IMR-90 (cell line): Measurements from ENCODE around the gene CCDC85B. TPM values are rescaled to one million over a fixed set of nuclear protein-coding genes. Genes with fewer than 3 reads are reported as not detected.
A peak's percentile ranks its signal among the peaks of the same experiment; 100 is the strongest.

ENCODE experiments used
- ATAC-seq: fragments of 200-7000 bp; cut with Tn5 transposase; 2 replicates; pipeline ENCODE4 v1.9.1; 2020; ENCODE audit warnings: low read depth, mild to moderate bottlenecking, moderate library complexity
- BruUV-seq: library from RNA; stranded (reverse); fragments of 400-500 nt; replicated peaks from 2 replicates; lab custom pipeline; 2021; lab: Mats Ljungman, UMichigan
- CTCF ChIA-PET: fragments of 300-600 bp; formaldehyde crosslinking; extraction: SDS; loops from one replicate; lab custom pipeline; 2021; ENCODE audit warnings: antibody characterized with exemption; lab: Yijun Ruan, JAX
- POLR2A ChIA-PET: fragments of 300-600 bp; sonication (Branson Sonifier 250); formaldehyde crosslinking; loops from one replicate; lab custom pipeline; 2022; ENCODE audit warnings: antibody characterized with exemption; ENCODE audit not compliant: unreplicated experiment; lab: Charles Lee
- DNase-seq: peaks from one replicate; pipeline ENCODE4 v3.0.0; 2013
- H2AFZ ChIP-seq: replicated peaks from 2 replicates; pipeline ENCODE3; 2013; ENCODE audit warnings: low read length, mild to moderate bottlenecking; ENCODE audit not compliant: poor library complexity
- H2AK5ac ChIP-seq: 2 replicates; pipeline ENCODE4 v1.6.1; 2013; ENCODE audit warnings: low read depth, low read length, inconsistent platforms
- H2AK9ac ChIP-seq: replicated peaks from 2 replicates; pipeline ENCODE3; 2013; ENCODE audit warnings: mild to moderate bottlenecking, low read depth, low read length, moderate library complexity; ENCODE audit not compliant: poor library complexity
- H2BK120ac ChIP-seq: 2 replicates; pipeline ENCODE4 v1.6.1; 2013; ENCODE audit warnings: low read depth, low read length, inconsistent platforms
- H2BK15ac ChIP-seq: 3 replicates; pipeline ENCODE4 v1.6.1; 2013; ENCODE audit warnings: low read depth, low read length, inconsistent platforms
- H2BK20ac ChIP-seq: 2 replicates; pipeline ENCODE4 v1.6.1; 2013; ENCODE audit warnings: low read depth, mild to moderate bottlenecking, inconsistent platforms, low read length, moderate library complexity
- H2BK5ac ChIP-seq: 2 replicates; pipeline ENCODE4 v1.6.1; 2013; ENCODE audit warnings: mild to moderate bottlenecking, low read depth, low read length, inconsistent platforms; ENCODE audit not compliant: poor library complexity, severe bottlenecking
- H3K14ac ChIP-seq: replicated peaks from 2 replicates; pipeline ENCODE4 v1.6.1; 2013; ENCODE audit warnings: low read depth, low read length, inconsistent platforms
- H3K18ac ChIP-seq: 2 replicates; pipeline ENCODE4 v1.6.1; 2013; ENCODE audit warnings: low read depth, low read length, control low read depth
- H3K23ac ChIP-seq: 2 replicates; pipeline ENCODE4 v1.6.1; 2013; ENCODE audit warnings: low read depth, low read length, inconsistent platforms
- H3K27ac ChIP-seq: 2 replicates; pipeline ENCODE4 v1.5.1; 2013; ENCODE audit warnings: mild to moderate bottlenecking, control low read depth, low read length; ENCODE audit not compliant: insufficient read depth
- H3K27me3 ChIP-seq: 2 replicates; pipeline ENCODE4 v1.6.1; 2013; ENCODE audit warnings: low read length; ENCODE audit not compliant: control insufficient read depth, insufficient read depth
- H3K36me3 ChIP-seq: 2 replicates; pipeline ENCODE4 v1.6.1; 2013; ENCODE audit warnings: low read length, mixed read lengths; ENCODE audit not compliant: control insufficient read depth, insufficient read depth
- H3K4ac ChIP-seq: 2 replicates; pipeline ENCODE4 v1.6.1; 2013; ENCODE audit warnings: low read depth, low read length, inconsistent platforms
- H3K4me1 ChIP-seq: 2 replicates; pipeline ENCODE4 v1.6.1; 2013; ENCODE audit warnings: low read length, mixed read lengths; ENCODE audit not compliant: control insufficient read depth, insufficient read depth
- H3K4me2 ChIP-seq: 2 replicates; pipeline ENCODE4 v1.6.1; 2013; ENCODE audit warnings: low read depth, mild to moderate bottlenecking, control low read depth, low read length, moderate library complexity
- H3K4me3 ChIP-seq: 2 replicates; pipeline ENCODE4 v1.5.1; 2013; ENCODE audit warnings: low read depth, mild to moderate bottlenecking, control low read depth, low read length, moderate library complexity; ENCODE audit not compliant: insufficient read depth
- H3K56ac ChIP-seq: 2 replicates; pipeline ENCODE4 v1.6.1; 2013; ENCODE audit warnings: low read length, inconsistent platforms; ENCODE audit not compliant: insufficient read depth; ENCODE audit errors: extremely low read depth
- H3K79me1 ChIP-seq, 2 experiments: 2 replicates each; pipeline ENCODE4 v1.6.1; 2013; ENCODE audit warnings: low read length in 2 of 2, inconsistent platforms in 1 of 2, low read depth in 1 of 2
- H3K9ac ChIP-seq: 2 replicates; pipeline ENCODE4 v1.6.1; 2013; ENCODE audit warnings: low read depth, low read length, control low read depth
- H3K9me1 ChIP-seq: 2 replicates; pipeline ENCODE4 v1.6.1; 2013; ENCODE audit warnings: low read length, inconsistent platforms; ENCODE audit not compliant: insufficient read depth
- H3K9me3 ChIP-seq: 2 replicates; pipeline ENCODE4 v1.6.1; 2013; ENCODE audit warnings: low read length; ENCODE audit not compliant: control insufficient read depth, insufficient read depth
- H4K20me1 ChIP-seq: 2 replicates; pipeline ENCODE4 v1.6.1; 2013; ENCODE audit warnings: low read length, inconsistent platforms; ENCODE audit not compliant: insufficient read depth
- H4K5ac ChIP-seq: 2 replicates; pipeline ENCODE4 v1.6.1; 2013; ENCODE audit warnings: mild to moderate bottlenecking, low read depth, low read length, control low read depth
- H4K8ac ChIP-seq, 2 experiments: 2 replicates each; pipeline ENCODE4 v1.6.1; 2013; ENCODE audit warnings: low read depth in 2 of 2, low read length in 2 of 2, control low read depth in 1 of 2, inconsistent platforms in 1 of 2
- H4K91ac ChIP-seq: 2 replicates; pipeline ENCODE4 v1.6.1; 2013; ENCODE audit warnings: low read depth, low read length, inconsistent platforms; ENCODE audit not compliant: insufficient read depth
- BHLHE40 ChIP-seq: fragments of 150-350 bp; IDR thresholded peaks from 2 replicates; pipeline ENCODE4 v1.6.1; 2016; ENCODE audit warnings: mild to moderate bottlenecking, low read depth, low read length
- CEBPB ChIP-seq: IDR thresholded peaks from 2 replicates; pipeline ENCODE4 v1.6.1; 2012; ENCODE audit warnings: low read depth, low read length, improper control_type of control experiment
- CHD1 ChIP-seq: IDR thresholded peaks from 2 replicates; pipeline ENCODE4 v1.6.1; 2012; ENCODE audit warnings: low read depth, low read length, improper control_type of control experiment
- CTCF ChIP-seq: conservative IDR thresholded peaks from 2 replicates; pipeline ENCODE4 v1.5.1; 2012; ENCODE audit warnings: mild to moderate bottlenecking, low read depth, low read length, improper control_type of control experiment
- ELK1 ChIP-seq: fragments of 150-350 bp; IDR thresholded peaks from 2 replicates; pipeline ENCODE4 v1.6.1; 2016; ENCODE audit warnings: low read depth, mild to moderate bottlenecking, low read length, moderate library complexity, borderline replicate concordance
- MAFK ChIP-seq: IDR thresholded peaks from 2 replicates; pipeline ENCODE4 v1.6.1; 2012; ENCODE audit warnings: low read depth, low read length, improper control_type of control experiment
- MAZ ChIP-seq: IDR thresholded peaks from 2 replicates; pipeline ENCODE4 v1.6.1; 2012; ENCODE audit warnings: low read depth, mild to moderate bottlenecking, low read length, improper control_type of control experiment, moderate library complexity, borderline replicate concordance
- MXI1 ChIP-seq: IDR thresholded peaks from 2 replicates; pipeline ENCODE4 v1.6.1; 2012; ENCODE audit warnings: low read depth, mild to moderate bottlenecking, low read length, moderate library complexity, borderline replicate concordance
- NFE2L2 ChIP-seq: fragments of 150-350 bp; IDR thresholded peaks from 2 replicates; pipeline ENCODE4 v1.6.1; 2016; ENCODE audit warnings: low read depth, mild to moderate bottlenecking, low read length
- RAD21 ChIP-seq: IDR thresholded peaks from 2 replicates; pipeline ENCODE4 v1.6.1; 2012; ENCODE audit warnings: low read length, improper control_type of control experiment
- RCOR1 ChIP-seq: IDR thresholded peaks from 2 replicates; pipeline ENCODE4 v1.6.1; 2012; ENCODE audit warnings: mild to moderate bottlenecking, low read length, improper control_type of control experiment; ENCODE audit not compliant: insufficient replicate concordance
- RFX5 ChIP-seq: IDR thresholded peaks from 2 replicates; pipeline ENCODE4 v1.8.0; 2012; ENCODE audit warnings: low read depth, mild to moderate bottlenecking, low read length, moderate library complexity
- SMC3 ChIP-seq: fragments of 150-350 bp; IDR thresholded peaks from 2 replicates; pipeline ENCODE4 v1.6.1; 2016; ENCODE audit warnings: low read depth, mild to moderate bottlenecking, antibody characterized with exemption, low read length, moderate library complexity
- WGBS, 2 experiments: methylation state at CpG; one replicate each; pipeline versions ENCODE4 v1.1.5 to v1.1.7; 2013; ENCODE audit warnings: missing lambda C conversion rate in 2 of 2; ENCODE audit not compliant: insufficient read length in 1 of 2; ENCODE audit errors: extremely low coverage in 2 of 2; 5-methylcytosine and 5-hydroxymethylcytosine counted together
- dilution Hi-C: fragments of 300-500 bp; cut with HindIII; formaldehyde crosslinking; loops from one replicate; pipeline ENCODE4 v1.14.3; 2018; ENCODE audit warnings: low sequenced_read_pairs; ENCODE audit not compliant: unreplicated experiment
- in situ Hi-C: fragments of 300-500 bp; cut with MboI; formaldehyde crosslinking; loops from 3 replicates; pipeline ENCODE4 v1.14.3; 2019; ENCODE audit warnings: low sequenced_read_pairs, inconsistent platforms, mixed read lengths
- intact Hi-C: fragments of 100-400 bp; cut with micrococcal nuclease; formaldehyde crosslinking; loops from 2 replicates; pipeline ENCODE4 v1.10.0; 2022
- polyA plus RNA-seq, 3 experiments: library from polyadenylated mRNA; depleted of rRNA; stranded (reverse); fragments of >200 nt; gene quantifications; 2 replicates each; pipeline ENCODE4 v1.2.3, GENCODE V29; 2012; ENCODE audit warnings: low replicate concordance in 1 of 3
- total RNA-seq: library from RNA; depleted of rRNA; stranded (reverse); fragments of >200 nt; gene quantifications from 2 replicates; pipeline ENCODE4 v1.2.3, GENCODE V29; 2012

Gene CCDC85B
- total and polyA plus RNA-seq, 2 of the 4 experiments (the other 2 are of a cell fraction): 17.6 to 35.4 TPM

GRCh38 chr11:65856689-65857499 is 33.6 kb upstream of the CCDC85B start:
- H2AK5ac ChIP-seq: peak overlapping the region; percentile 81; the same call in 1 of the 2 replicates
- H2BK15ac ChIP-seq: no peak overlapping the region
- no peak overlapping the region for H2BK120ac ChIP-seq
- H3K4ac ChIP-seq: peak overlapping the region; percentile 89
- peak overlapping the region; percentile 77 for H3K9ac ChIP-seq
- peak overlapping the region; percentile 29 for H3K56ac ChIP-seq
- H3K9me3 ChIP-seq: no peaks in the 10 kb centered on the region
- H3K9me1 ChIP-seq: peaks cover 33% of the 10 kb centered on the region
- H3K27ac ChIP-seq: peak overlapping the region; percentile 93
- intact Hi-C loops (loop anchor here (1.0 kb wide), 1 partner anchor 31 kb away; the partner anchor contains the start of gene FIBP), in situ Hi-C loops (no loop called here), dilution Hi-C loops (no loop called here)
- peak overlapping the region; percentile 51 for H2AFZ ChIP-seq
- peaks cover 64% of the 10 kb centered on the region for H4K20me1 ChIP-seq
- peak overlapping the region in 1 of 2 experiments; percentile 46; a peak in 1 of 4 replicates for H4K8ac ChIP-seq
- peak overlapping the region; percentile 93 for H3K14ac ChIP-seq
- H3K4me2 ChIP-seq: peak overlapping the region; percentile 81
- DNase-seq: peak; percentile 52
- peak overlapping the region; percentile 90 for H3K23ac ChIP-seq
- peak overlapping the region; percentile 19; the same call in 1 of the 2 replicates for H3K18ac ChIP-seq
- peak overlapping the region; percentile 80; the same call in 1 of the 2 replicates for H4K91ac ChIP-seq
- peak overlapping the region; percentile 89 for H3K4me3 ChIP-seq
- ChIA-PET CTCF (no interaction called here), POLR2A (no interaction called here)
- H3K4me1 ChIP-seq: peaks cover 11% of the 10 kb centered on the region
- no peaks in the 10 kb centered on the region for H3K27me3 ChIP-seq
- peaks cover 51% of the 10 kb centered on the region for H3K36me3 ChIP-seq
- peak overlapping the region; percentile 100 for H2AK9ac ChIP-seq
- BruUV-seq: no TSS peak
- ATAC-seq: peak; percentile 3
- H2BK5ac ChIP-seq: peak overlapping the region; percentile 81
- H4K5ac ChIP-seq: peak overlapping the region; percentile 45
- no peak overlapping the region for H2BK20ac ChIP-seq
- H3K79me1 ChIP-seq: peaks cover 25 to 70% of the 10 kb centered on the region in 2 experiments
- WGBS, 2 experiments: 0% methylated on average over 28 of the region's 57 CpGs; no CpG with 5 or more reads in 1 of the 2 experiments
- TF ChIP-seq MAZ: 0 out of 2 replicates have a peak, but pooled peaks have one; percentile 55
- TF ChIP-seq SMC3: no peak
- no peak for TF ChIP-seq MAFK
- TF ChIP-seq CHD1: 0 out of 2 replicates have a peak, but pooled peaks have one; percentile 60
- TF ChIP-seq NFE2L2: no peak
- TF ChIP-seq MXI1: peak; percentile 87; the same call in 1 of the 2 replicates
- no peak for TF ChIP-seq CEBPB
- 0 out of 2 replicates have a peak, but pooled peaks have one; percentile 5 for TF ChIP-seq RAD21
- no peak for TF ChIP-seq CTCF
- no peak for TF ChIP-seq RFX5
- no peak for TF ChIP-seq BHLHE40
- no peak for TF ChIP-seq RCOR1
- no peak for TF ChIP-seq ELK1
